ENCODE measurements around the gene CAMSAP1. TPM values are rescaled to one million over a fixed set of nuclear protein-coding genes. Genes with fewer than 3 reads are reported as not detected.

CAMSAP1 gene
- total RNA-seq, 1 experiment from 2014 or later: 52.7 TPM

- no CpG with 5 or more reads among the region's 23 CpGs for WGBS (ENCODE audit: extremely low coverage, insufficient read length, low lambda C conversion rate)
- TF ChIP-seq CTCF (conservative IDR thresholded peaks at IDR 0.05): no peak
- Histone ChIP-seq H3K4me2 (ENCODE audit: insufficient read depth, insufficient read length, low read length) (peak overlapping the region; percentile 99), H3K56ac (ENCODE audit: insufficient read length, low read depth, low read length) (no peak overlapping the region), H3K4me1 (ENCODE audit: insufficient read depth, low read length) (no peaks in the 10 kb centered on the region; the same call in 1 of the 2 replicates), H3K14ac (ENCODE audit: insufficient read depth, low read length) (no peak overlapping the region), H2BK120ac (ENCODE audit: low read depth, low read length, poor library complexity, severe bottlenecking) (no peak overlapping the region), H3K23ac (ENCODE audit: insufficient read length, low read depth, low read length) (no peak overlapping the region), H2BK5ac (ENCODE audit: insufficient read length, low read length) (no peak overlapping the region), H3K27ac (ENCODE audit: insufficient read length, low read depth, low read length) (no peak overlapping the region), H3K18ac (ENCODE audit: insufficient read length, low read depth, low read length) (no peak overlapping the region), H4K8ac (replicated peaks; ENCODE audit: insufficient read length, low read depth, low read length) (no peak overlapping the region), H3K79me2 (ENCODE audit: insufficient read depth, low read length) (peaks cover 56% of the 10 kb centered on the region; the same call in 1 of the 2 replicates), H3K9ac (ENCODE audit: extremely low read depth, insufficient read length, low read length) (no peak overlapping the region), H2AFZ (ENCODE audit: low read length) (no peak overlapping the region), H2BK20ac (ENCODE audit: low read depth, low read length, poor library complexity, severe bottlenecking) (no peak overlapping the region), H2BK15ac (ENCODE audit: low read depth, low read length) (no peak overlapping the region), H4K20me1 (ENCODE audit: control insufficient read depth, insufficient read depth, insufficient read length) (no peaks in the 10 kb centered on the region), H2AK5ac (ENCODE audit: insufficient read length, low read length) (no peak overlapping the region), H3K79me1 (ENCODE audit: insufficient read depth, low read depth, low read length, poor library complexity, severe bottlenecking) (peaks cover 3% of the 10 kb centered on the region), H3K9me3 (ENCODE audit: control insufficient read depth, low read depth, low read length) (no peaks in the 10 kb centered on the region), H3K4ac (ENCODE audit: low read depth, low read length) (no peak overlapping the region), H3K23me2 (ENCODE audit: insufficient read length, low read depth, low read length, poor library complexity, severe bottlenecking) (peaks cover 14% of the 10 kb centered on the region), H3T11ph (ENCODE audit: low read length) (no peak overlapping the region), H2BK12ac (ENCODE audit: insufficient read length, low read depth, low read length) (no peak overlapping the region), H4K91ac (ENCODE audit: insufficient read length, low read depth, low read length) (no peak overlapping the region), H4K5ac (ENCODE audit: insufficient read length, low read depth, low read length) (no peak overlapping the region), H3K27me3 (ENCODE audit: insufficient read depth, low read length) (no peaks in the 10 kb centered on the region; the same call in 1 of the 2 replicates)
- DNase-seq: no peak
- peak overlapping the region; percentile 74 to 92 for H3K4me3 Mint-ChIP-seq
- peak overlapping the region in 1 of 3 experiments; percentile 55; a peak in 1 of 7 replicates for H3K27ac Mint-ChIP-seq
- peaks cover 43 to 55% of the 10 kb centered on the region in 2 experiments for H3K4me1 Mint-ChIP-seq
- H3K9me3 Mint-ChIP-seq: peaks cover 5 to 11% of the 10 kb centered on the region in 2 experiments
- peaks cover 7% of the 10 kb centered on the region for H3K27me3 Mint-ChIP-seq (ENCODE audit: low read depth)
- peaks cover 34 to 50% (median 46%) of the 10 kb centered on the region in 3 experiments for H3K36me3 Mint-ChIP-seq (ENCODE audit: insufficient read depth in 1 of 3, low read depth in 3 of 3)
Measured at GRCh38 chr9:135905380-135906258, 1.7 kb downstream of the CAMSAP1 start.

Data from H9 (cell line).